NCI-H1694 (cell line): ENCODE results near the gene FUT8.
"Not testable (repeated sequence)": the region's sequence is repeated elsewhere in the genome, so short reads cannot be mapped to it uniquely, and the experiment has no call there.

ENCODE experiments used
- DNase-seq: peaks from one replicate; lab custom pipeline; 2025; lab: John Stamatoyannopoulos, UW

Gene FUT8

DNA sequence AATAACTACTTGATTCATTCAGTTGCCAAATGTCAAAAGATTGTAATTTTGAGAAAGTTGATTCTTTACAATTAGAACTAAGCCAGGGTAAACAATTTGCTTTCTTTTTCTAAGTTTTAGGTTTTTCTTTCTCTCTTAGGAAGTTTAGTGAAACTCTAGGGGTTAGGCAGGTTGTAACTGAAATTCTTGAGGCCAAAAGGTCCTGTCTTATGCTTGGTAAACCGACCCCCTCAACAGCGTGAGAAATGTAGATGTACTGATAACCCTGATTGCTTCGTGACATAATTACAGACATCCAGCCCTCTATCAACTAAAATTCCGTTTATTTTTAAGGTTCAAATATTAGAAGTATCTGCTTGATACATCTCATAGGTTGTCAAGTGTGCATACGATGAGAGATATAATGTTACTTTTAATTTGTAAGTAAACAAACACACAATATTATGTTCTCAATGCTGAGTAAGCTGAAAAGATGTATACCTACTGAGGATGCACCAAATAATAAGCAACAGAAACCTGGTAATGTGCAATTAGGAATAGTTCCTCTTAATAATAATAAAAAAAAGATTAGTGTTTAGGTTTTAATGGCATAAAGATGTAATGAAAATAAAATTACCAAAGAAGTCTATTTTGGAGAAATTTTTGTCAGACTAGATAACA, 7.2 kb downstream of the FUT8 start:
- DNase-seq, result no peak

- no peak for DNase-seq
Observed at GRCh38 chr14:65421201-65421981, 8.9 kb downstream of the FUT8 start.

GRCh38 chr14:65422088-65422834, 9.7 kb downstream of the FUT8 start:
- DNase-seq, result no peak

- no peak for DNase-seq
Observed at GRCh38 chr14:65423982-65424381, 11.5 kb downstream of the FUT8 start.

- DNase-seq, result no peak
Observed at GRCh38 chr14:65424531-65424930, 12.0 kb downstream of the FUT8 start.

GRCh38 chr14:65425885-65426284, 13.4 kb downstream of the FUT8 start:
- DNase-seq, result no peak

GRCh38 chr14:65426902-65427301, 14.4 kb downstream of the FUT8 start:
- DNase-seq, result not testable (repeated sequence)

GRCh38 chr14:65428691-65429090, 16.2 kb downstream of the FUT8 start:
- DNase-seq, result no peak

GRCh38 chr14:65429757-65430156, 17.2 kb downstream of the FUT8 start:
- no peak for DNase-seq

DNA sequence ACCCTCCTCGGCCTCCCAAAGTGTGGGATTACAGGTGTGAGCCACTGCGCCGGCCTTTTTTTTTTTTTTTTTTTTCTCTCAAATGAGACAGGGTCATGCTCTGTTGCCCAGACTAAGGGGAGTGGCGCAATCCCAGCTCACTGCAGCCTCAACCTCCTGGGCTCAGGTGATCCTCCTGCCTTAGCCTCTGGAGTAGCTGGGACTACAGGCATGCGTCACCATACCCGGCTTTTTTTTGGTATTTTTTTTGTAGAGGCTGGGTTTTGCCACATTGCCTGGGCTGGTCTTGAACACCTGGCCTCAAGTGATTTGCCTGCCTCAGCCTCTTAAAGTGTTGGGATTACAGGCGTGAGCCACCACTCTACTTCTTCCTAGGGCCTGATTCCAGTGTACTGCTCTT, 18.7 kb downstream of the FUT8 start:
- DNase-seq, result no peak

DNA sequence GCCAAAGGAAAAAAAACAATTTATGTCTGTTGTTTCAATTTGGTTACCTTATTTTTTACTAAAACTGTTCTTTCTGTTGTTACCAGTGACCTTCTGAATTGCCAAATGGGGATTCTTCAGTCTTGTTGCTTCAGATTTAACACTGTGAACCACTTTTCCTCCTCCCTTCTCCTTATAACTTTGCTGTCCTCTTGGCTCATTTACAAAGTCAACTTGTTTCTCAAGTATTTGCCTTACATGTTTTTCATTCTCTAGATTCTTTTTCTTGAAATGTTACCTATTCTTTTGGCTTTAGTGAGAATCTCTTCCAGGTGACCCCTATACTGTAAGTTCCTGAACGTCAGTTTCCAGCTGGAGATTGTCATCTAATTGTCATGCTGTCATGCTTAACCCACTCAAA, 19.4 kb downstream of the FUT8 start:
- no peak for DNase-seq

DNA sequence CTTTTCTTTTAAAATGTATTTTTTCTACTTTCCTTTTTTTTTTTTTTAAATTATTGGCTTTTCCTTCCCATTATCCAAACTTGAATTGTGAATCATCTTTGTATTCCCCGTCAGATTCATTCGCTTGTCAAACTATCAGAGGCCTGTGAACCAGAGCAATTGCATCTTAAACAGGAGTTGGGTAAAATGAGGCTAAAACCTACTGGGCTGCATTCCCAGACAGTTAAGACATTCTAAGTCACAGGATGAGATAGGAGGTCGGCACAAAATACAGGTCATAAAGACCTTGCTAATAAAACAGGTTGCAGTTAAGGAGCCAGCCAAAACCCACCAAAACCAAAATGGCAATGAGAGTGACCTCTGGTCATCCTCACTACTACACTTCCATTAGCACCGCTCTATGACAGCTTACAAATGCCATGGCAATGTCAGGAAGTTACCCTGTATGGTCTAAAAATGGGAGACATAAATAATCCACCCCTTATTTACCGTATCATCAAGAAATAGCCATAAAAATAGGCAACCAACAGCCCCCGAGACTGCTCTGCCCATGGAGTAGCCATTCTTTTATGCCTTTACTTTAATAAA, 19.9 kb downstream of the FUT8 start:
- no peak for DNase-seq

DNA sequence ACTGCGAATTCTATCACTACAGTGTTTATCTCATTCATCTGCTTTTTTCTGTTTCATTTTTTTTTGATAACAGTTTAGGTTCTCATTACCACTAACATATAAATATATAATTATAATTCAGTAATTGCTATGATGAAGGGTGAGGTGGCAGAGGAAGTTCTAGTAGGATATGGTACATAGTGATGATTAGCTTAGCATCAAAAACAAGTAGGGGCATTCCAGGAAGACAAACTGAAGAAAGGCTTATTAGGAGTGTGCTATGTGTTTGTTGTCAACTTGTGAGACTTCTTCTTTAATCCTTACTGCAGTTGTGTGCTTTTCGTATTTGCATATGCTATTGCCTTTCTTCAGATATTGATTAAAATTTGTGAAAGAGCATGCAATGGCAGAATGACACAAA, 20.6 kb downstream of the FUT8 start:
- DNase-seq, result no peak

DNA sequence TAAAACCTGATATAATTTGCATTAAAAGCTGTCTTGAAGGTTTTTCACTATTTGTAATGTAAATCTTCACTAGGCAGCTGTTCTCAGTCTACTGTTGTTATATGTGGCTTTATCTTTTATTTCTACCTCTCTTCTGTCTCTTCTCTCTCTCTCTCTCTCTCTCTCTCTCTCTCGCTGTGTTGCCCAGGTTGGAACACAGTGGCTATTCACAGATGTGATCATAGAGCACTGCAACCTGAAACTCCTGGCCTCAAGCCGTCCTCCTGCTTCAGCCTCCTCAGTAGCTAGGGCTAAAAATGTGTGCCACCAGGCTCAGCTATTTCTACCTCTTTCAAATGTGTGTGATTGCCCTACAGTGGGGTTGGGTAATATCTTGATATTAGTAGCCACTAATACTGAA, 21.1 kb downstream of the FUT8 start:
- DNase-seq, result no peak

GRCh38 chr14:65434216-65434850, 21.8 kb downstream of the FUT8 start:
- no peak for DNase-seq

DNA sequence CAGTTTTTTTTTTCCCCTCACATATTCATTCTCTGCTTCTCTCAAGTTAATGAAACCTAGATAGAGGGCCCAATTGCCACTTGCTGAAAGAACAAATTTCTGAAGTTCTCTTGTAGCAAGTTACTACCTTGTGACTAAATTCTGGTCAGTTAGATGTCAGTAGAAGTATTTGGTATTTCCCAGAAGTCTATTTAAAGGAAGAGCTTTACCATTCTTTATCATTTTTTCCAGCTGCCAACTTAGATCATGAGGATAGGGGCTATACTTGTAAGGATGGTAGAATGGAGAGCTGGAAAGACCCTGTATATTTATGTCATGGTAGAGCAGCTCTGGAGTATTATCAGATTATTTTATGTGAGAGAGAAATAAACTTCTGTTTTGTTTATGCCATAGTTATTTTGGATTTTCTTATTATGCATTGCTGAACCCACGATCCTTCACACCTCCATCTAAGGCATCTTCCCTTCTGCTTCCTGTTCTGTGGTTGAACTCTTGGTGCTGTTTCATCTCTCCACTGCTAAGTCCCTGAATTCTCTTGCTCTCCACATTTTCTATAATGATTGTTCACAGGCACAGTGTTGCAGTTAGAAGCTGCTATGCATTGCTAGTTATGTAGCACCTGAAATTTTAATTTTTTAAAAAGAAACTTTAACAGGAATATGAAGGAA, 25.9 kb downstream of the FUT8 start:
- DNase-seq, result no peak

- DNase-seq, result no peak
Observed at GRCh38 chr14:65439117-65439516, 26.6 kb downstream of the FUT8 start.

- no peak for DNase-seq
Observed at GRCh38 chr14:65440230-65440629, 27.7 kb downstream of the FUT8 start.

DNA sequence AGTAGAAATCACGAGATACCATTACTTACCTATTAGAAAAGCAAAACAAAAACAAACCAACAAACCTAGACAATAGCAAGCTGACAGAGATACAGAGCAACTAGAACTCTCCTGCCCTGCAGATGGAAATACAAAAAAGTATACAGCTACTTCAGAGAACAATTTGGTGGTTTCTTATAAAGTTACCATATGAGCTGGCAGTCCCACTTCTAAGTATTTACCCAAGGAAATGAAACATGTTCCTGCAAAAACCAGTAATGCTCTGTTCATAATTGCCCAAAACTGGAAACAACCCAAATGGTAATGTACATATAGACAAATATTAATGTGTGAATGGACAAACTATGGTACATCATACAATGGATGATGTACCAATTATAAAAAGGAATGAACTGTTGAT, 31.7 kb downstream of the FUT8 start:
- no peak for DNase-seq

GRCh38 chr14:65446159-65446558, 33.6 kb downstream of the FUT8 start:
- no peak for DNase-seq

- DNase-seq, result no peak
Observed at GRCh38 chr14:65449647-65450046, 37.1 kb downstream of the FUT8 start.
